CD4-positive, CD25-positive, alpha-beta regulatory T cell (primary cell): ENCODE results near the gene IL23A. TPM values are rescaled to one million over a fixed set of nuclear protein-coding genes. Genes with fewer than 3 reads are reported as not detected.

ENCODE experiments used
- ATAC-seq, 2 donors: fragments of 150-1000 bp; cut with Tn5 transposase; one replicate each; pipeline ENCODE4 v1.10.0; 2021; ENCODE audit warnings: low read depth in 2 of 2, moderate number of reproducible peaks in 2 of 2, moderate library complexity in 1 of 2
- DNase-seq, 3 donors: peaks; one replicate each; pipeline versions ENCODE4 v3.0.0 to v3.0.0-alpha.2; 2012 to 2022; ENCODE audit warnings: mixed read lengths in 1 of 3
- H3K27ac ChIP-seq: one replicate; pipeline ENCODE4 v1.7.0; 2013; ENCODE audit warnings: mild to moderate bottlenecking, low read length; ENCODE audit not compliant: insufficient read depth, poor library complexity, severe bottlenecking
- H3K27me3 ChIP-seq: one replicate; pipeline ENCODE4 v1.7.0; 2013; ENCODE audit warnings: low read length; ENCODE audit not compliant: control insufficient read depth, insufficient read depth
- H3K36me3 ChIP-seq: one replicate; pipeline ENCODE4 v1.7.0; 2013; ENCODE audit warnings: mild to moderate bottlenecking, low read length, moderate library complexity; ENCODE audit not compliant: control insufficient read depth, insufficient read depth
- H3K4me1 ChIP-seq: 2 replicates; pipeline ENCODE4 v1.7.0; 2013; ENCODE audit warnings: mild to moderate bottlenecking, low read length; ENCODE audit not compliant: insufficient read depth, control insufficient read depth, poor library complexity, severe bottlenecking
- H3K4me3 ChIP-seq: one replicate; pipeline ENCODE4 v1.7.0; 2013; ENCODE audit warnings: low read depth, mild to moderate bottlenecking, low read length, moderate library complexity
- H3K9me3 ChIP-seq, 2 experiments: 1 replicate in 1 of 2; 2 replicates in 1 of 2; pipeline ENCODE4 v1.7.0; 2013; ENCODE audit warnings: low read length in 2 of 2, mild to moderate bottlenecking in 1 of 2, moderate library complexity in 1 of 2; ENCODE audit not compliant: control insufficient read depth in 2 of 2
- H3K27ac Mint-ChIP-seq, 3 donors: one replicate each; pipeline ENCODE4 v1.8.0; 2020 to 2022; ENCODE audit warnings: mild to moderate bottlenecking in 3 of 3, mixed read lengths in 3 of 3, moderate library complexity in 2 of 3
- H3K27me3 Mint-ChIP-seq: one replicate; pipeline ENCODE4 v1.8.0; 2022; ENCODE audit warnings: mild to moderate bottlenecking, mixed read lengths
- H3K36me3 Mint-ChIP-seq: one replicate; pipeline ENCODE4 v1.8.0; 2020; ENCODE audit warnings: mixed read lengths
- H3K4me1 Mint-ChIP-seq, 4 donors: one replicate each; pipeline ENCODE4 v1.8.0; 2020 to 2022; ENCODE audit warnings: mixed read lengths in 4 of 4, mild to moderate bottlenecking in 1 of 4
- H3K4me3 Mint-ChIP-seq, 4 donors: one replicate each; pipeline ENCODE4 v1.8.0; 2020 to 2022; ENCODE audit warnings: mild to moderate bottlenecking in 4 of 4, mixed read lengths in 4 of 4, moderate library complexity in 3 of 4
- H3K9me3 Mint-ChIP-seq, 7 donors: one replicate each; pipeline ENCODE4 v1.8.0; 2020 to 2022; ENCODE audit warnings: mixed read lengths in 7 of 7, mild to moderate bottlenecking in 3 of 7, moderate library complexity in 2 of 7
- polyA plus RNA-seq, 4 donors: library from polyadenylated mRNA; unstranded; fragments of 300-500 nt; fragmentation: Illumina TruSeq; gene quantifications; one replicate each; pipeline ENCODE4 v1.2.3, GENCODE V29; 2021
- total RNA-seq: library from RNA; stranded (reverse); gene quantifications from one replicate; pipeline ENCODE4 v1.2.3, GENCODE V29; 2022

IL23A gene
- total RNA-seq, result 27.1 TPM
- polyA plus RNA-seq, result 10 to 100 TPM; 12.2 to 18.8 (median 16.8) TPM

- Mint-ChIP-seq H3K9me3 (peaks cover 0 to 3% (median 0%) of the 10 kb centered on the region in 7 donors), H3K36me3 (peaks cover 19% of the 10 kb centered on the region), H3K4me1 (peaks cover 6 to 50% (median 32%) of the 10 kb centered on the region in 4 donors), H3K4me3 (peak within 1 kb of the TSS; percentile 78 to 98 (median 94)), H3K27ac (peak within 1 kb of the TSS; percentile 98 to 100 (median 99)), H3K27me3 (no peaks in the 10 kb centered on the region)
- peaks cover 20% of the 10 kb centered on the region for H3K36me3 ChIP-seq
- H3K27me3 ChIP-seq, result no peaks in the 10 kb centered on the region
- H3K27ac ChIP-seq, result peak within 1 kb of the TSS; percentile 91
- DNase-seq (peak; percentile 75 to 87 (median 82)), ATAC-seq (peak; percentile 78 to 79)
- peak within 1 kb of the TSS; percentile 86 for H3K4me3 ChIP-seq
- H3K4me1 ChIP-seq, result peaks cover 41% of the 10 kb centered on the region
- no peaks in the 10 kb centered on the region for H3K9me3 ChIP-seq
Measured at GRCh38 chr12:56338308-56339157, at the start of gene IL23A. Gene IL23A, plus strand, starts transcription at chr12:56338884. Its CDS starts 161 bp downstream, at chr12:56339045.

- Histone ChIP-seq H3K36me3 (peaks cover 37% of the 10 kb centered on the region), H3K4me1 (peaks cover 33% of the 10 kb centered on the region), H3K27ac (no peak overlapping the region), H3K4me3 (no peak overlapping the region), H3K27me3 (no peaks in the 10 kb centered on the region), H3K9me3 (no peaks in the 10 kb centered on the region)
- H3K4me3 Mint-ChIP-seq, result peak overlapping the region in 1 of 4 donors; percentile 52
- H3K4me1 Mint-ChIP-seq, result peaks cover 14 to 67% (median 42%) of the 10 kb centered on the region in 4 donors
- no peaks in the 10 kb centered on the region for H3K27me3 Mint-ChIP-seq
- no peaks in the 10 kb centered on the region for H3K9me3 Mint-ChIP-seq
- DNase-seq (no peak), ATAC-seq (no peak)
- H3K36me3 Mint-ChIP-seq, result peaks cover 18% of the 10 kb centered on the region
- peak overlapping the region in 2 of 3 donors; percentile 7 to 23 for H3K27ac Mint-ChIP-seq
Measured at GRCh38 chr12:56293795-56294194, 44.9 kb upstream of the IL23A start.

DNA sequence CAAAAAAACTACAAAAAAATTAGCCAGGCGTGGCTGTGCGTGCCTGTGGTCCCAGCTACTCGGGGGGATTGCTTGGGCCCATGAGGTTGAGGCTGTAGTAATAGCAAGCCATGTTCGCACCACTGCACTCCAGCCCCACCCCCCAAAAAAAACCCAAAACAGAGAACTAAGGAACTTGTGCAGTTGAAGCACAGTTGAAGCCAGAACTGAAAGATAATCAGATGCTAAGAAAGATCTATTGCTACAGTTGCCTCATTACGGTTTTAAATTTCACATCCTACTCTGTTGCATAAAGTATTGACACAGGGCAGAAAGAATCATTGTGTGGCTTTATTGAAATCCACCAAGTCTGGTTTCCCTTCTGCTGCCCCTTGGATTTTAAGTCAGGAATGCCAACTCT lies 42.4 kb upstream of the IL23A start:
- H3K9me3 Mint-ChIP-seq, result no peaks in the 10 kb centered on the region
- Histone ChIP-seq H3K27me3 (no peaks in the 10 kb centered on the region), H3K27ac (no peak overlapping the region), H3K4me3 (no peak overlapping the region), H3K36me3 (peaks cover 25% of the 10 kb centered on the region), H3K9me3 (no peaks in the 10 kb centered on the region), H3K4me1 (peaks cover 41% of the 10 kb centered on the region)
- H3K4me3 Mint-ChIP-seq, result peak overlapping the region in 2 of 4 donors; percentile 10 to 36
- H3K36me3 Mint-ChIP-seq, result peaks cover 13% of the 10 kb centered on the region
- no peaks in the 10 kb centered on the region for H3K27me3 Mint-ChIP-seq
- no peak for ATAC-seq
- peak overlapping the region in 2 of 3 donors; percentile 48 to 72 for H3K27ac Mint-ChIP-seq
- H3K4me1 Mint-ChIP-seq, result peaks cover 17 to 66% (median 47%) of the 10 kb centered on the region in 4 donors
- DNase-seq, result no peak

- H3K36me3 Mint-ChIP-seq, result peaks cover 12% of the 10 kb centered on the region
- Histone ChIP-seq H3K36me3 (peaks cover 23% of the 10 kb centered on the region), H3K27me3 (no peaks in the 10 kb centered on the region), H3K4me1 (peaks cover 43% of the 10 kb centered on the region), H3K27ac (peak overlapping the region; percentile 38), H3K9me3 (no peaks in the 10 kb centered on the region), H3K4me3 (peak overlapping the region; percentile 11)
- H3K4me3 Mint-ChIP-seq, result peak overlapping the region in 3 of 4 donors; percentile 50 to 99 (median 68)
- no peak for DNase-seq
- H3K4me1 Mint-ChIP-seq, result peaks cover 17 to 69% (median 48%) of the 10 kb centered on the region in 4 donors
- no peak for ATAC-seq
- no peaks in the 10 kb centered on the region for H3K9me3 Mint-ChIP-seq
- no peaks in the 10 kb centered on the region for H3K27me3 Mint-ChIP-seq
- peak overlapping the region; percentile 48 to 91 (median 55) for H3K27ac Mint-ChIP-seq
Measured at GRCh38 chr12:56297400-56297799, 41.3 kb upstream of the IL23A start.

DNA sequence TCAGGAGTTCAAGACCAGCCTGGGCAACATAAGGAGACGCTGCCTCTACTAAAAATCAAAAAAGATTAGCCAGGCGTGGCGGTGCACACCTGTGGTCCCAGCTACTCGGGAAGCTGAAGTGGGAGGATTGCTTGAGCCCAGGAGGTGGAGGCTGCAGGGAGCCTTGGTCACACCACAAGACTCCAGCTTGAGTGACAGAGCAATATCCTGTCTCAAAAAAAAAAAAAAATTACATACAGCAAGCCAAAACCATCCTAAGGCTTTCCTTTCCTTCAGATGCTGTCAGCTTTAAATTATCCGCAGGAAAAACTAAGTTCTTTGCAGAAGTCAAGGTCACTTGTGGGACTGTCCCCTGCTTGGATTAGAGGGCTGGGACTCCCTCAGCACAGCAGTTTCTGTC lies 39.9 kb upstream of the IL23A start:
- H3K27me3 ChIP-seq, result no peaks in the 10 kb centered on the region
- peaks cover 12% of the 10 kb centered on the region for H3K36me3 Mint-ChIP-seq
- H3K9me3 Mint-ChIP-seq, result no peaks in the 10 kb centered on the region
- H3K27ac Mint-ChIP-seq, result peak overlapping the region; percentile 81 to 98 (median 94)
- no peaks in the 10 kb centered on the region for H3K9me3 ChIP-seq
- H3K4me1 ChIP-seq, result peaks cover 46% of the 10 kb centered on the region
- ATAC-seq (no peak), DNase-seq (peak in 1 of 3 donors; percentile 18)
- peaks cover 15 to 63% (median 47%) of the 10 kb centered on the region in 4 donors for H3K4me1 Mint-ChIP-seq
- H3K27me3 Mint-ChIP-seq, result no peaks in the 10 kb centered on the region
- H3K4me3 ChIP-seq, result peak overlapping the region; percentile 97
- peaks cover 21% of the 10 kb centered on the region for H3K36me3 ChIP-seq
- H3K27ac ChIP-seq, result peak overlapping the region; percentile 98
- H3K4me3 Mint-ChIP-seq, result peak overlapping the region; percentile 94 to 99 (median 96)

DNA sequence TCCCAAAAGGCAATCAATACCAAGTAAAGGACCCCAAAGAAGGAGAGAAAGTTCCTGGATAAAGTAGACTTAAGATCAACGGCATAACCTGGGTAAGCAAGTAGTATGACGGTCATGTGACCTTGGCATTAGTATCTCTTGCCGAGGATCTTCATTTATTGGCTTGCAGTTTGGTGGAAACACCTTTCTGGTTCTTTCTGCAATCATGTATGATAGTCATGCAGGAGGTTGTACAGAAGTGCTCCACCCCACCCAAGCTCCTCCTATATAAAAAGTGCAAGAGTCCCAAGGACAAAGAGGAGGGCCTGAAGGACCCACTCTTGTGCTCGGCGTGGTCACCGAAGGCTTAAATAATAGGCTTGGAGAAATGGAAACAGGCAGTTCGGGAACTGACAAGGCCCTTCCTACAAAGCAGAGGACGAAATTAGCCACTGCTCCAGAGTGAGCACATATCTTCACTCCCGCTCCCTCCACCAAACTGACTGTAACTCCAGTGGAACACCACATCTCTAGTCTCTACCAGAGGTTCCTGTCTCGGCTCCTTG lies 39.3 kb upstream of the IL23A start:
- no peaks in the 10 kb centered on the region for H3K9me3 Mint-ChIP-seq
- Histone ChIP-seq H3K27ac (peak overlapping the region; percentile 98), H3K9me3 (no peaks in the 10 kb centered on the region), H3K27me3 (no peaks in the 10 kb centered on the region), H3K4me3 (peak overlapping the region; percentile 97), H3K4me1 (peaks cover 46% of the 10 kb centered on the region), H3K36me3 (peaks cover 16% of the 10 kb centered on the region)
- H3K36me3 Mint-ChIP-seq, result peaks cover 12% of the 10 kb centered on the region
- DNase-seq, result peak in 2 of 3 donors; percentile 55 to 72
- ATAC-seq, result peak in 1 of 2 donors; percentile 0
- peak overlapping the region; percentile 94 to 98 (median 95) for H3K27ac Mint-ChIP-seq
- H3K4me3 Mint-ChIP-seq, result peak overlapping the region; percentile 94 to 99 (median 96)
- no peaks in the 10 kb centered on the region for H3K27me3 Mint-ChIP-seq
- H3K4me1 Mint-ChIP-seq, result peaks cover 15 to 59% (median 46%) of the 10 kb centered on the region in 4 donors

DNA sequence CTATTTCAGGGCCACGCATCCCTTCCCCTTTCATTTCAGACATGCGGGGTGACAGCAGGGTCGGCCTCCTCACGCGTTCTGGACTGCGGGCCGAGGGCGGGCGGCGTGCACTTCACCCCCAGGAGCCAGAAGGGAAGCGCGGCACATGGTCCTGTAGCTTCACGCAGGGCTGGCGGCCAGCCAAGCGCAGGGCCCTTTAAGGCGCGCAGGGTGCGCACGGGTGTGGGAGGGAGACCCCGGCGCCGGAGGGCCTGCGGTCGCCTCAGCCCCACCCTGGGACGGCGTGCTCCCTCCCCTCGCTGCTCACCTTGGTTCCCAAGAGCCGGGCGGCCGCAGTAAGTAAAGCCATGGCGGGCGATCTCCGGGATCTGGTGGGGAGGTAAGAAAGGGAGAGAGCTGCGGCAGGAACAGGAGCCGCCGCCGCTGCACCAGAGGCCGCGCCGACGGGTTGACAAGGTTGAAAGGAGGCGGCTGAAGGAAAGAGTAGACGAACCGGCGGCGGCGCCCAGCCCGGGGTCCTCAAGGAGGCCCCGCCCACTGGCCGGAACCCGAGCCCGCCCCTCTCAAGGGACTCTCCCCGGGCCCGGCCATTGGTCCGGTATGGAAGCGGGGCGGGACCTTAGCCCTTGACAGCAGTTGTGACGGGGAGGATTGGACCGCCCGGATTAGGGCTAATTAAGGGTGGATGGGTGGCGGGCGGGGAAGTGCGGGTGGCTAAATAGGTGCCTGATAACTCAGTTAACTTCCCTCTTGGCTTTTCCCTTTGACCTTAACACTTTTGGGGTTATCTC lies 38.6 kb upstream of the IL23A start, which contains the start of gene CS:
Gene CS, minus strand, starts transcription at position 478 of the 791 bp plus-strand sequence. Its CDS starts 129 bp downstream, at position 349.
- peak; percentile 96 for ATAC-seq
- H3K4me1 ChIP-seq, result peaks cover 46% of the 10 kb centered on the region
- peak within 1 kb of the TSS; percentile 94 to 99 (median 96) for H3K4me3 Mint-ChIP-seq
- peaks cover 12% of the 10 kb centered on the region for H3K36me3 Mint-ChIP-seq
- peak within 1 kb of the TSS; percentile 95 to 98 (median 96) for H3K27ac Mint-ChIP-seq
- H3K27me3 ChIP-seq, result no peaks in the 10 kb centered on the region
- peaks cover 12% of the 10 kb centered on the region for H3K36me3 ChIP-seq
- H3K4me1 Mint-ChIP-seq, result peaks cover 15 to 59% (median 44%) of the 10 kb centered on the region in 4 donors
- H3K27ac ChIP-seq, result peak within 1 kb of the TSS; percentile 98
- peak within 1 kb of the TSS; percentile 97 for H3K4me3 ChIP-seq
- no peaks in the 10 kb centered on the region for H3K27me3 Mint-ChIP-seq
- DNase-seq, result peak; percentile 99
- no peaks in the 10 kb centered on the region for H3K9me3 ChIP-seq
- H3K9me3 Mint-ChIP-seq, result no peaks in the 10 kb centered on the region
